22Rv1 (cell line): ENCODE results near the gene DNAJC7.

ENCODE experiments used
- ZFX ChIP-seq: fragments of 450-650 bp; IDR thresholded peaks from 2 replicates; pipeline ENCODE4 v1.6.1; 2017; ENCODE audit warnings: antibody characterized with exemption, borderline replicate concordance
- TF ChIP-seq, protein P1 (sequence below): fragments of 450-650 bp; IDR thresholded peaks from 2 replicates; pipeline ENCODE4 v1.5.1; 2017; ENCODE audit warnings: mild to moderate bottlenecking

- TF ChIP-seq, protein P1, sequence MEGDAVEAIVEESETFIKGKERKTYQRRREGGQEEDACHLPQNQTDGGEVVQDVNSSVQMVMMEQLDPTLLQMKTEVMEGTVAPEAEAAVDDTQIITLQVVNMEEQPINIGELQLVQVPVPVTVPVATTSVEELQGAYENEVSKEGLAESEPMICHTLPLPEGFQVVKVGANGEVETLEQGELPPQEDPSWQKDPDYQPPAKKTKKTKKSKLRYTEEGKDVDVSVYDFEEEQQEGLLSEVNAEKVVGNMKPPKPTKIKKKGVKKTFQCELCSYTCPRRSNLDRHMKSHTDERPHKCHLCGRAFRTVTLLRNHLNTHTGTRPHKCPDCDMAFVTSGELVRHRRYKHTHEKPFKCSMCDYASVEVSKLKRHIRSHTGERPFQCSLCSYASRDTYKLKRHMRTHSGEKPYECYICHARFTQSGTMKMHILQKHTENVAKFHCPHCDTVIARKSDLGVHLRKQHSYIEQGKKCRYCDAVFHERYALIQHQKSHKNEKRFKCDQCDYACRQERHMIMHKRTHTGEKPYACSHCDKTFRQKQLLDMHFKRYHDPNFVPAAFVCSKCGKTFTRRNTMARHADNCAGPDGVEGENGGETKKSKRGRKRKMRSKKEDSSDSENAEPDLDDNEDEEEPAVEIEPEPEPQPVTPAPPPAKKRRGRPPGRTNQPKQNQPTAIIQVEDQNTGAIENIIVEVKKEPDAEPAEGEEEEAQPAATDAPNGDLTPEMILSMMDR = no peak
- no peak for TF ChIP-seq ZFX
Measured at GRCh38 chr17:41985919-41986318, 31.3 kb downstream of the DNAJC7 start.
